SK-N-SH treated with all-trans-retinoic acid at 6 μM for 48 hours (cell line): ENCODE data around the gene KAT6B.

Experiments used
- GLIS3 ChIP-seq: fragments of 250-450 bp; sonication (Bioruptor Pico); IDR thresholded peaks from 2 replicates; pipeline ENCODE4 v1.5.0; 2020; ENCODE audit warnings: mild to moderate bottlenecking, moderate library complexity
- PATZ1 ChIP-seq: fragments of 250-450 bp; sonication (Bioruptor Pico); IDR thresholded peaks from 2 replicates; pipeline ENCODE4 v1.8.0; 2020; ENCODE audit warnings: mild to moderate bottlenecking, moderate library complexity, borderline replicate concordance
- POU6F1 ChIP-seq: fragments of 250-450 bp; sonication (Bioruptor Pico); IDR thresholded peaks from 2 replicates; pipeline ENCODE4 v1.8.0; 2021; ENCODE audit warnings: low read depth, mild to moderate bottlenecking, moderate library complexity, borderline replicate concordance
- RARB ChIP-seq: fragments of 250-450 bp; sonication (Bioruptor Pico); IDR thresholded peaks from 2 replicates; pipeline ENCODE4 v1.8.0; 2021; ENCODE audit warnings: mild to moderate bottlenecking, moderate library complexity
- ZFP30 ChIP-seq: fragments of 450-650 bp; formaldehyde crosslinking; IDR thresholded peaks from 2 replicates; pipeline ENCODE4 v1.5.0; 2022; ENCODE audit warnings: mild to moderate bottlenecking, moderate library complexity

GRCh38 chr10:75034131-75034512 lies 207.7 kb downstream of the KAT6B start:
- TF ChIP-seq GLIS3 (CRISPR knock-in tag) (no peak), RARB (CRISPR knock-in tag) (no peak), PATZ1 (no peak), ZFP30 (no peak), POU6F1 (CRISPR knock-in tag) (no peak)
